GM13976 (cell line): Measurements from ENCODE around the gene GORASP2.
"Not testable (repeated sequence)": the region's sequence is repeated elsewhere in the genome, so short reads cannot be mapped to it uniquely, and the experiment has no call there.

ENCODE experiments used
- DNase-seq: peaks from one replicate; pipeline ENCODE4 v3.0.0; 2012; ENCODE audit warnings: low spot score
- CTCF ChIP-seq: IDR thresholded peaks from 2 replicates; pipeline ENCODE4 v1.5.1; 2012; ENCODE audit warnings: borderline replicate concordance, mild to moderate bottlenecking; ENCODE audit not compliant: insufficient read depth; ENCODE audit errors: extremely low read depth, missing control alignments, control extremely low read depth
- in situ Hi-C: fragments of 300-500 bp; cut with MboI; formaldehyde crosslinking; loops from one replicate; pipeline ENCODE4 v1.12.0; 2022; ENCODE audit warnings: low sequenced_read_pairs, mixed read lengths, inconsistent platforms; ENCODE audit not compliant: unreplicated experiment

The GORASP2 gene

GRCh38 chr2:170897108-170897507 lies 31.9 kb upstream of the GORASP2 start:
- in situ Hi-C loops, result no loop called here
- DNase-seq, result no peak
- no peak for TF ChIP-seq CTCF

- TF ChIP-seq CTCF, result no peak
- in situ Hi-C loops, result no loop called here
- no peak for DNase-seq
These were observed 23.2 kb upstream of the GORASP2 start for GRCh38 chr2:170905864-170906263.

- no peak for TF ChIP-seq CTCF
- no peak for DNase-seq
- in situ Hi-C loops, result no loop called here
These were observed 17.7 kb upstream of the GORASP2 start for GRCh38 chr2:170911314-170911889.

- in situ Hi-C loops, DNase-seq: not testable (repeated sequence)
These were observed 13.9 kb upstream of the GORASP2 start for GRCh38 chr2:170914994-170915666.

- DNase-seq, result no peak
- no peak for TF ChIP-seq CTCF
- in situ Hi-C loops, result no loop called here
These were observed 11.7 kb upstream of the GORASP2 start for GRCh38 chr2:170917219-170917913.

- no peak for DNase-seq
- in situ Hi-C loops, result no loop called here
- no peak for TF ChIP-seq CTCF
These were observed 11.1 kb upstream of the GORASP2 start for GRCh38 chr2:170917957-170918356.

- in situ Hi-C loops, DNase-seq: not testable (repeated sequence)
These were observed 7.2 kb upstream of the GORASP2 start for GRCh38 chr2:170921873-170922272.
